HG02588 (cell line): ENCODE results near the gene HDHD3.
"Not testable (repeated sequence)": the region's sequence is repeated elsewhere in the genome, so short reads cannot be mapped to it uniquely, and the experiment has no call there.

Experiments used
- ATAC-seq: cut with Tn5 transposase; IDR thresholded peaks from one replicate; pipeline ENCODE4 v1.9.1; 2021; ENCODE audit warnings: mild to moderate bottlenecking, moderate library complexity; ENCODE audit not compliant: unreplicated experiment

HDHD3 gene

GRCh38 chr9:113376634-113377567 is at the start of gene HDHD3:
HDHD3 (minus strand) TSS chr9:113376986; CDS start chr9:113374354, 2,632 bp downstream.
- ATAC-seq = peak; percentile 79

DNA sequence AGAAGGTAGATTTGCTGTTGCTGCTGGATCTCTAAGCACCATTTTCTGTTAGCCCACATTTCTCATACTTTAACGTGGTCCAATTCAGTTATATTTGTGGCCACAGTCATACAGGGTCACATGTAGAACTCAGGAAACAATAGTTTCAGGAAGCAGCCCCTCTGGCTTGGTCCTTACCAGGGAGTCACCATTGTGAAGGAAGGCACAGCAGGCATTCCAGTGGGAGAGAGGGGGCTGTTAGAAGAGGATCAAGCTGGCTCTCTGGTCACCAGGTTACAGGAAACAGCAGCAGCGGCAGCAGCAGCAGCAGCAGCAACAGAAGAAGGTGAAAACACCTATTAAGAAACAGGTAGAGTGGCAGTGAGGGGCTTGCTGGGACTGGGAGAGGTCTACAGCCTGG is 48.3 kb upstream of the HDHD3 start:
- no peak for ATAC-seq

GRCh38 chr9:113421726-113422125 is 44.9 kb upstream of the HDHD3 start:
- no peak for ATAC-seq

GRCh38 chr9:113417370-113417769 is 40.6 kb upstream of the HDHD3 start:
- no peak for ATAC-seq

- ATAC-seq = peak; percentile 97
Observed at GRCh38 chr9:113416149-113416721, 39.4 kb upstream of the HDHD3 start.

DNA sequence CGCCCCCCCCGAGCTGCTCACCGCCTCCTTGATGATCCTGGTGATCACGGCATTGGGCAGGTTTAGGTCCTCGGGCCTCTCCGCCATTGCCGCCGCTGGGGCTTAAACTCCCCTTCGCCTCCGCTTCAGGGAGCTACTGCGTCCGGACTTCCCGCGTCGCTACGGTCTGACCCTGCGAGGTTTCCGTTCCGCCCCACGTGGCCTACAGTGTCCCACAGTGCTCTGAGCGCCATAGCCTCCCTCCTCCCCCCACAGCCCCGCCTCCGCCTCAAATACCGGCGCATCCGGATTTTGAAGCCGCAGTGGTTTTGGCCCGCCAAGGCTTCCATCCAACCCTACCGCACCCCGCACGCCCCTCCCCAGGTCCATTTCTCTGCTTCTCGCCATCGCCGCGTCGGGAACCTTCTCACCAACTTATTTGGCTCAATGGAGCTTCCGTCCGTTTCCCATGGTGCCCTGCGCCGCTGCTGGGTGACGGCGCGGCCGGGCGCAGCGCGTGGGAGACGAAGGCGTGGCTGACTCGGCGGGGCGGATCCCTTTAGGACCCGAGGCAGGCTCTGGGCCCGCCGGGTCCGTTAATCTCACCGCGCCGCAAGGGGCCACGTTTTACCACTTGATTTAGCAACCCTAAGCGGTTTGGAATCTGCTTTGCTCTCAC is 33.5 kb upstream of the HDHD3 start, which contains the start of the genes C9orf43 and POLE3:
C9orf43 (plus strand) TSS at position 541 of the 658 bp plus-strand sequence. CDS start 2,747 bp downstream, outside the sequence.
POLE3 (minus strand) TSS at position 469 of the 658 bp plus-strand sequence; CDS start at position 87, 382 bp downstream.
- ATAC-seq = peak; percentile 92

GRCh38 chr9:113409883-113410206 is 33.1 kb upstream of the HDHD3 start:
- peak; percentile 5 for ATAC-seq

- no peak for ATAC-seq
Observed at GRCh38 chr9:113409481-113409880, 32.7 kb upstream of the HDHD3 start.

DNA sequence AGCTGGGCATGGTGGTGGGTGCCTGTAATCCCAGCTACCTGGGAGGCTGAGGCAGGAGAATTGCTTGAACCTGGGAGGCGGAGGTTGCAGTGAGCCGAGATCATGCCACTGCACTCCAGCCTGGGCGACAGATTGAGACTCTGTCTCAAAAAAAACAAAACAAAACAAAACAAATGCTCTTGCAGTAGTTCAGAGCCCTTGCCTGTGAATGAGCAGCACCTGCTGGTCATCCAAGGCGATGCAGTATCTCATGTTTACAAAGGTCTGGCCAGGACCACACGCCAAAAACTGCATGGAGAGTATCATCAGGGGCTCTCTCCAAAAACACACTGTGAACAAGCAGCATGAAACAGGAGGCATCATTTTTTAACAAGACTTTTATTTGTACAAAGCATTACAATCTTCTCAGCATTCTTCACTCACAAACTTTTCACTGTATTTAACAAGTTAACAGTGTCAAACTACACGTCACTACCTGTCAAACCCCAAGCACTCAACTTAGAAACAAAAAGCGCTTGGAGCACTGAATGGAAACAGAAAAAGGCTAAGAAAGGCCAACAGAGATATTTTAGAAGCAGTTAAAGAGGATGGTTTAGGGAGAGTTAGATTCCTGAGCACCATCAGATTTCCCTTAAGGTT is 30.2 kb upstream of the HDHD3 start:
- not testable (repeated sequence) for ATAC-seq

DNA sequence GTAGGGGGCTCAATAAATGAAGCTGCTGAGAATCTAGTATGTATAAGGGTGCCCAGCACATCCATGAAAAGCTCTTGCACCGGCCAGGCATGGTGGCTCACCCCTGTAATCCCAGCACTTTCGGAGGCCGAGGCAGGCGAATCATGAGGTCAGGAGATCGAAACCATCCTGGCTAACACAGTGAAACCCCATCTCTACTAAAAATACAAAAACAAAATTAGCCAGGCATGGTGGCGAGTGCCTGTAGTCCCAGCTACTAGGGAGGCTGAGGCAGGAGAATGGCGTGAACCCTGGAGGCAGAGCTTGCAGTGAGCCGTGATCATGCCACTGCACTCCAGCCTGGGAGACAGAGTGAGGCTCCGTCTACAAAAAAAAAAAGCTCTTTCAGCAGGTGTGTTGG is 29.6 kb upstream of the HDHD3 start:
- ATAC-seq = not testable (repeated sequence)

GRCh38 chr9:113403646-113404045 is 26.9 kb upstream of the HDHD3 start:
- no peak for ATAC-seq

- ATAC-seq = peak; percentile 99
Observed at GRCh38 chr9:113401027-113401792, 24.4 kb upstream of the HDHD3 start, which contains the start of gene ALAD. ALAD (minus strand) TSS chr9:113401284; CDS start chr9:113393559, 7,725 bp downstream.

DNA sequence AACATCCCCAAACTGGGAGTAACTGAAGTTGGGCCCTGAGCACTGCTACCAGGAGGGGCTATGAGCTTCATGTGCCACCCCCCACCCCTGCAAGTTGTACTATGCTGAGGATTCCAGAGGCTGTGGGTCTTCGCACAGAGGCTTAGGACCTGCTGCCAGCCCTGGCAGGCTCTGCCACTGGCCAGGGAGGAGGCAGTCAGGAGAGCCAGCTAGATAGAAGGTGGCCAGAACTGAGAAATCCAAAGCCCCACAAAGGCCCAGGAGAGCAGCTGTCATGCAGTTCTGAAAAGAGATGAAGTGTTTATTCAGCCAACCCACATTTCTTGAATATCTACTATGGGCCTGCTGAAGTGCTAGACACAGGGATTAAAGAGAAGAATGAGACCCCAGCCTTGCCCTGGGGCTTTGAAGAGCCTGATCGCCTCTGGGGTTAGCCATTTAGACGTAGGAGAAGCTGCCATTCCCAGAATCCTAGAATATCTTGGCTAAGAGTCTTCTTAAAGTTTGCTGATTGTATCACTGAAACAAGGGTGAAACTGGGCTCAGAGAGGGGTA is 22.9 kb upstream of the HDHD3 start:
- no peak for ATAC-seq

GRCh38 chr9:113398796-113399195 is 22.0 kb upstream of the HDHD3 start:
- ATAC-seq = no peak

DNA sequence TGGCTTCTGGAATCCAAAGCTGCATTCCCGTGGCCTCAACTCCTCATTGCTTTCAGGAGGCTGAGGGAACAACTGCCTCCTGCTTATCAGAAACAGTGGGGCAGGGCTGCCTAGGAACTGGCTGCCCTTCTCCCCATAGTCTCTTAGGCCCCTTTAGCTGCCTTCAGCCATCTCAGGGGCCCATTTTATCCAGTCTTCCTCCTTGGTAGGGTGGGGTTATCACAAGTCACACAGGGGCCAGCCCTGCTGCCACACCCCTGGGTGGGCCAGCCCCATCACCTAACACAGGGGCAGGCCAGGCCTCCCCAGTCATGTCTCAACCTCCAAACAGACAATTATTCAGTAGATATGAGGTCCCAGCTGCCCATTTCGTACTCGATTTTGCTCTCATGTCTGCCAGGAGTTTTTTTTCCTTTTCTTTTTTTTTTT is 20.4 kb upstream of the HDHD3 start:
- no peak for ATAC-seq

GRCh38 chr9:113395000-113395861 is 18.4 kb upstream of the HDHD3 start:
- ATAC-seq = no peak

GRCh38 chr9:113393281-113393680 is 16.5 kb upstream of the HDHD3 start:
- no peak for ATAC-seq

DNA sequence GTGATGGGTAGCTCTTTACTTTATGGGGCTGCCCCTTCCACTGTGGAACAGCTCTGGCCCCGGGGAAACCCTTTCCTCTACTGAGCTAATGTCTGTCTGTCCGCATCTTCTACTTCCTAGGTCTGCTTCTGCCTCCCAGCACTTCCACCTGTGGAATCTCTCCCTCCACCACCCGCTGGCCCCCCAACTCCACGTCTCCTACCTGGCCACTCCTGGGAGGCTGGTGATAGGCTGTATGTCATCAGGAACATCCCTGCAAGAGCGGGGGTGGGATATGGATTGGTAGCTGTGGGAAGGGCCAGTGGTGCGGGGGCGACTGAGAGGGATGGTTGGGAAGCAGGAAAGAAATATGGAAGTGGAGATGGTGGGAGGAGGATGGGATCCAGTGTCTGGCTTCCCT is 15.1 kb upstream of the HDHD3 start:
- ATAC-seq = no peak
